HG03432 (cell line): ENCODE results near the gene USP54.
"Not testable (repeated sequence)": the region's sequence is repeated elsewhere in the genome, so short reads cannot be mapped to it uniquely, and the experiment has no call there.

Experiments used
- ATAC-seq: cut with Tn5 transposase; IDR thresholded peaks from one replicate; pipeline ENCODE4 v1.9.1; 2021; ENCODE audit warnings: mild to moderate bottlenecking, moderate library complexity; ENCODE audit not compliant: unreplicated experiment

The USP54 gene, protein sequence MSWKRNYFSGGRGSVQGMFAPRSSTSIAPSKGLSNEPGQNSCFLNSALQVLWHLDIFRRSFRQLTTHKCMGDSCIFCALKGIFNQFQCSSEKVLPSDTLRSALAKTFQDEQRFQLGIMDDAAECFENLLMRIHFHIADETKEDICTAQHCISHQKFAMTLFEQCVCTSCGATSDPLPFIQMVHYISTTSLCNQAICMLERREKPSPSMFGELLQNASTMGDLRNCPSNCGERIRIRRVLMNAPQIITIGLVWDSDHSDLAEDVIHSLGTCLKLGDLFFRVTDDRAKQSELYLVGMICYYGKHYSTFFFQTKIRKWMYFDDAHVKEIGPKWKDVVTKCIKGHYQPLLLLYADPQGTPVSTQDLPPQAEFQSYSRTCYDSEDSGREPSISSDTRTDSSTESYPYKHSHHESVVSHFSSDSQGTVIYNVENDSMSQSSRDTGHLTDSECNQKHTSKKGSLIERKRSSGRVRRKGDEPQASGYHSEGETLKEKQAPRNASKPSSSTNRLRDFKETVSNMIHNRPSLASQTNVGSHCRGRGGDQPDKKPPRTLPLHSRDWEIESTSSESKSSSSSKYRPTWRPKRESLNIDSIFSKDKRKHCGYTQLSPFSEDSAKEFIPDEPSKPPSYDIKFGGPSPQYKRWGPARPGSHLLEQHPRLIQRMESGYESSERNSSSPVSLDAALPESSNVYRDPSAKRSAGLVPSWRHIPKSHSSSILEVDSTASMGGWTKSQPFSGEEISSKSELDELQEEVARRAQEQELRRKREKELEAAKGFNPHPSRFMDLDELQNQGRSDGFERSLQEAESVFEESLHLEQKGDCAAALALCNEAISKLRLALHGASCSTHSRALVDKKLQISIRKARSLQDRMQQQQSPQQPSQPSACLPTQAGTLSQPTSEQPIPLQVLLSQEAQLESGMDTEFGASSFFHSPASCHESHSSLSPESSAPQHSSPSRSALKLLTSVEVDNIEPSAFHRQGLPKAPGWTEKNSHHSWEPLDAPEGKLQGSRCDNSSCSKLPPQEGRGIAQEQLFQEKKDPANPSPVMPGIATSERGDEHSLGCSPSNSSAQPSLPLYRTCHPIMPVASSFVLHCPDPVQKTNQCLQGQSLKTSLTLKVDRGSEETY (N-terminal part only)

DNA sequence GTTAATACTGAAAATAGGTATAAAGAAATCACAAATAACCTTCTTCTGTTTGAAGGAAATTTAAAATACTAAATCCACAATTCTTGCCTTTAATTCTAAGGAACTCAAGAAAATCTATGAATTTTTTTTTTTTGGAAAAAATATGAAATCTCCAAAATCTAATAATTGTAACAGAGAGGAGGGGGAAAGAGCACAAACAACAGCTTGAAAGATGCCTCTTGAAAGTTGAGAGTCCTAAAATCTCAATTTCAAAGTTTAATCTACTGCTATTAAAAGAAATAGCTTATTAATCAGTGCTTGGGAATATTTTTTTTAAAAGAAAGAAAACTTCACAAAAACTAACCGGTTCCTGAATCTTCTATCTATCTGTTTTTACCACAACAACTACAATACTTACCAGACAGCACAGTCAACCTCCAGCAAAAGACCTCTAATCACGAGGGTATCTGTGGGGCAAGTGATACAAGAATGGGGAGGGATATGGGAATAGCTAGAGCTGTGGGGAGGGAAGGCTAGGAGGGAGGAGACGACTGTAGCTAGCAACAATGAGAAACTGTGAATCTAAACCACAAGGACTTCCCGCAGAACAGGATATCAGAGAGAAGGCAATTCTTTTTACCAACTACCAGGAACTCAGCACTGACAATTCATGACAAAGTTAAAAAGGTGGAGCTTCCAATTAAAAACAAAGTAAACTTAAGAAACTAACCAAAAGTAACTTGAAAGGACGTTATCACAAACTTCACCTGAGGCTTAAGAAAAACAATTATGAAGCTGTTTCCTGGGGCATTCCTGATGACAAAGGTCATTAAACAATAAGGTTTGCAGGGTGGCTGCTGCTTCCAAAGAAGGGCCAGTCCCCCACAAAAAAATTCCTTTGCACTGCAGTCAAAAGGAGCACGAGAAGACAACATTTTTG lies at the start of gene USP54:
Gene USP54, minus strand, starts transcription at position 462 of the 919 bp plus-strand sequence. CDS start 15,684 bp downstream, outside the sequence.
- no peak for ATAC-seq

DNA sequence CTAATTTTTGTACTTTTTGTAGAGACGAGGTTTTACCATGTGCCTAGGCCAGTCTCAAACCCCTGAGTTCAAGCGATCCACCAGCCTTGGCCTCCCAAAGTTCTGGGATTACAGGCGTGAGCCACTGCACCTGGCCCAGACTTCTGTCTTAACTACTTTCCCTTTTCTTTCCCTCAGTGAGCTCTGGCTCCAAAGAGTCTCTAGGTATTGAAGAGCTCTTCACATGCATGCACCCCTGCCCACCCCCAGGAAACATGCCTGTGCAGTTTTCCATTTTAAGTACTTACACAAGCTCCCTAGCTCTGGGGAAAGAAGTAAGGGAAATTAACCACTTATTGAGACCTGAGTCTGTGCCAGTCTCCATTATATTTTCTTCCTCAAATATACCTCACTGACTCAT lies 48.1 kb upstream of the USP54 start:
- ATAC-seq = no peak

DNA sequence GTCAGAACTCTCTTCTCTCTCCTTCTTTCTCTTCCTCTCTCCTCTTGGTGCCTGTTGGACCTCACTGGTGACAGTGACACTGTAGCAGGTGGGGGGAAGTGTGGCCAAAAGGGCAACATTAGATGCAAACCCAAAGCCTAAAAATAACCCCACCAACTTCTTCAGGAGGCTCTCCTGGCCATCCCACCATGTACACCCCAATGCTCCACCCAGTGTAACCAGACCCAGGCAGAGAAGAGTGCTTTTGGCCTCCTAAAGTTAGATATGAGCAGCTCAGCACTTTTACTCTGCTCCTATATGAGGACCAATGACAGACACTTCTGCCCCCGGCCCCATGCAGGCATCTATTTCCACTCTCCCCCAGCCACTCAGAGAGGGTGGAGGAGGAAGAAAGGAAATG lies 44.6 kb upstream of the USP54 start:
- no peak for ATAC-seq

DNA sequence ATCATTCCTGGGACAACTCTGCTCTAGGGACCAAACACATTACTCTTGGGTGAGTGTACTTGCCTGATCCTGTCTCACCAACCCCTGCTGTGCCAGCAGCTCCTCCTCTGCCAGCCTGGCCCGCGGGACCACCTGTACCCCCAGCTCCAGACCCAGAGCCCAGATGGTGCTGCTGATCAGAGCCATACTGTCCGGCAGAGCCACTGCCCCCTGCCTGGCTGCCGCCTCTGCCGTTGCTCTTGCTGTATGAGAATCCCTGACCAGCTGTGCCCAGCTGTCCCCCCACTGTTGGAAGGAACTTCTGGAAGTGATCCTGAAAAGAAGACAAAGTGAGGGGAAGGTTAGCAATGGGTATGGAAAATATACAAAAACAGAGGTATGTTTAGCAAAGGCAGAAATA lies 43.3 kb upstream of the USP54 start:
- ATAC-seq = no peak

DNA sequence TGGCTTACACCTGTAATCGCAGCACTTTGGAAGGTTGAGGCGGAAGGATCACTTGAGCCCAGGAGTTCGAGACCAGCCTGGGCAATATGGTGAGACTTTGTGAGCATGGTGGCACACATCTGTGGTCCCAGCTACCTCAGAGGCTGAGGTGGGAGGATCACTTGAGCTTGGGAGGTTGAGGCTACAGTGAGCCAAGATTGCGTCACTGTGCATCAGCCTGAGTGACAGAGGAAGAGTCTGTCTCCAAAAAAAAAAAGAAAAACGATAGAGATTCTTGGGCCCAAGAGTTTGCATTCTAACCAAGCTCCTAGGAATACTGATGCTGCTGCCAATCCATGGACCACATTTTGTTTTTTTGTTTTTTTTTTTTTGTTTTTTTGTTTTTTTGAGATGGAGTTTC lies 38.0 kb upstream of the USP54 start:
- ATAC-seq = no peak

DNA sequence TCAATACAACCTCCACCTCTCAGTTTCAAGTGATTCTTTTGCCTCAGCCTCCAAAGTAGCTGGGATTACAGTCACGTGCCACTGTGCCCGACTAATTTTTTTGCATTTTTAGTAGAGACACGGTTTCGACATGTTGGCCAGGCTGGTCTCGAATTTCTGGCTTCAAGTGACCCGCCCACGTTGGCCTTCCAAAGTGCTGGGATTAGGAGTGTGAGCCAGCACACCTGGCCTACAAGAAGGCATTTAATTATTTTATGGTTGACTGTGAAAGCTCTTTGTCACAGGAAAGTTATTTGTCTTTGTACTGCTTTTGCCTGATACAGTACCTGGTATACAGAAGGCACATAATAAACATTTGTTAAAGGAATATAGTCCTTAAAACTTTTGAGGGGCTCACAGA lies 37.3 kb upstream of the USP54 start:
- no peak for ATAC-seq

DNA sequence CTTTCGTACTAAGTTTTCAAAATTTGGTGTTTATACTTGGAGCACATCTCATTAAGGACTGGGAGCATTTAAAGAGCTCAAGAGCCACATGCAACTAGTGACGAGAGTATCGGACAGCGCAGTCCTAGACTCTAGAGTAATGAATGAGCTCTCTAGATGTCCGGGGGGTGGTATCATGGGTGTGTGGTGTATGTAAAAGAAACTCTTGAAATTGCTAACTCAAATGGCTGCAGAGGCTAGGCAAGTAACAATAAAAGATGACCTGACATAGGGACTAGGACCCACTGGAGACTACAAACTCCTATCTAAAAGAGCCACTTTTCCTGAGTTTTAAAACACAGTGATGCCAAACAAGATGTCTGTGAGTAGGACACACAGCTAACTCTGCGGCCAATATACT lies 36.2 kb upstream of the USP54 start:
- ATAC-seq = no peak

DNA sequence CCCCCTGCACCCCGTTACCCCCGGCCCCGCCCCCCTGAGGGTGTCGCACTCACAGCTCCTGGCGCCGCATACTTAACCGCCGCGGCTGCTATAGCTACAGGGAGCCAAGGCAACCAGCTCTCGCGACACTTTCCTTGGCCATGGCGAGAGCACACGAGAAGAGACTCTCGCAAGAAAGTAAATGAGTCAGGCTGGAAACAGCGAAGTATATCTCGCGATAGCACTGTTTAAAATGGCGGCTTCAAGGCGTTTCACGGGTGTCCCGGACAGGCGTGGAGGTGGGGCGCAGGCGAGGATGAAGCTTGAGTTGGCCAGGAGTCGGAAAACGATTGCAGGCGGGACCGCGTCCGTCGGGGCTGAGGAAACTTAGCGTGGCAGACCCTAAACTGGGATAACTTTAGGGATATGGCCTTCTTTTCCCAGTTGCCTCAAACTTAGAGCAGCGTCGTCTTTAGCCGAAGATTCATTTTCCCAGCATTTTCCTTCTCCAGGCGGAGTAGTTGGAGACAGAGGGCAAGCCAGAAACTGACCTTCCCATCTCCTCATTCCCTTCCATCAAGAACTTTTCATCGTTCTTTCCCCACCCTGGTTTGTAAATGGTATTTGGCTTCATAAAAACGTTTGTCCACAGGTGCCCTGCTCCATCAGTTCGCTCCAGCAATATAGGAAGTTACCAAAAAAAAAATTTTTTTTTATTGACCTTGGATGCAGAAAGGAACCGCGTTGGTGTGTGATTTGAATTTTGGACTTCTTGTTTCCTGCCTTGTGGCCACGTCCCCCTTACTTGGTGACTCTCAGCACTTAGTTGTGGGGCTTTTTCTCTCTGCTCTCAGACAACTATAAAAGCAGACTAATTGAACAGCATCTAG lies 35.0 kb upstream of the USP54 start:
- peak; percentile 95 for ATAC-seq

DNA sequence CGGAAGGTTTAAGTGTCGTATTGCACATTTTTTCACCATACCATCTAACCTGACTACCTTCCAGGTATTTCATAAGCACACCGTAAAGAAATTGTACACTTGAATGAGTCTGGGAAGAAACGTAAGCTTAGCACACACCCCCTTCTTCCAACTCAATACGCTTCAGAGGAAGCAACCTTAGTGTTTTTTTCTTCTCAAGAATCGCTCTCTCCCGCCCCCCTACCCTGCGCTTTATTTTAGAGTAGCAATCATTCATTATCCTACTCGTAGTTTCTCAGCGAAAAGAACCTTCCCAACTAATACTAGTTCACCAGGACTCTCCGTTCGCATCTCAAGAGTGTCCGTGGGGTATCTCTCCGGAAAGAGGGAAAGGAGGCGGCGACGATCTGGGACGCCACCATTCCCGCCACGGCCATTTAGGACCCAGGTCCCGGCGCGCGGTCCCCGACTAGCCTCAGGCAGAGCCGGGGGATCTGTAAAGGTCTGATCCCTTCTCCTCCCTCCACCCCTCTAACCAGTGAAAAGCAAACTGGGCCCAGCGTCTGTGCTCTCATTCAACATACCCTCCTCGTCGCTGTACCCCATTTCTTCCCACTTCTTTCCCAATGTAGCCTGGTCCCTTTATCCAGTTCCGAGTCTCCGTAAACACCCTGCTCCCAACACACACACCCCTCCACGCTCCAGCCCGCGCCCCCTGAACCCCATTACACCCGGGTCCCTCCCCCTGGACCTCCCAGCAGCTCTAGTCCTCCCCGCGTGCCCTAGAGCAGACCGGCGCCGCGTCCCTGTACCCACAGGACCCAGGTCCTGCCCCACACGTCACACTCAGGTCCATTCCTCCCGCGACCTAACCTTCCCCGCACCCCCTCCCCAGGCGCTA lies 34.1 kb upstream of the USP54 start:
- ATAC-seq = peak; percentile 50

DNA sequence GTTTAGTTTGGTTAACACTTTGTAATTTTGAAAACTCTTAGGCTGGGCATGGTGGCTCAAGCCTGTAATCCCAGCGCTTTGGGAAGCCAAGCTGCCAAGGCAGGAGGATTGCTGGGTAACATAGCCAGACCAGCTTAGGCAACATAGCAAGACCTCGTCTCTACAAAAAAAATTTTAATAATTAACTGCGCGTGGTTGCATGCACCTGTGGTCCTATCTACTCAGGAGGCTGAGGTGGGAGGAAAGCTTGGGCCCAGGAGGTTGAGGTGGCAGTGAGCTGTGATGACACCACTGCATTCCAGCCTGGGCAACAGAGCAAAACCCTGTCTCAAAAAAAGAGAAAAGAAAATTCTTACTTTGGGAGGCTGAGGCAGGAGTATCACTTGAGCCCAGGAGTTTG lies 31.9 kb upstream of the USP54 start:
- no peak for ATAC-seq

DNA sequence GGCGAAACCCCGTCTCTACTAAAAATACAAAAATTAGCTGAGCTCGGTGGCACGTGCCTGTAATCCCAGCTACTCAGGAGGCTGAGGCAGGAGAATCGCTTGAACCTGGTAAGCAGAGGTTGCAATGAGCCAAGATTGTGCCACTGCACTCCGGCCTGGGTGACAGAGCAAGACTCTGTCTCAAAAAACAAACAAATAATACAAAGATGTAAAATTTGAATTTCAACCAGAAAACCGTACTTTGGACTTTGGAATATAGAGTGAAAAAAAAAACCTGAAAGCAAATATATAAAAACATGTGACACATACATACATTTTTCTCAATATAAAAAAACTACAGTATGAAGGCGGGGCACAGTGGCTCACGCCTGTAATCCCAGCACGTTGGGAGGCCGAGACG lies 29.8 kb upstream of the USP54 start:
- not testable (repeated sequence) for ATAC-seq

DNA sequence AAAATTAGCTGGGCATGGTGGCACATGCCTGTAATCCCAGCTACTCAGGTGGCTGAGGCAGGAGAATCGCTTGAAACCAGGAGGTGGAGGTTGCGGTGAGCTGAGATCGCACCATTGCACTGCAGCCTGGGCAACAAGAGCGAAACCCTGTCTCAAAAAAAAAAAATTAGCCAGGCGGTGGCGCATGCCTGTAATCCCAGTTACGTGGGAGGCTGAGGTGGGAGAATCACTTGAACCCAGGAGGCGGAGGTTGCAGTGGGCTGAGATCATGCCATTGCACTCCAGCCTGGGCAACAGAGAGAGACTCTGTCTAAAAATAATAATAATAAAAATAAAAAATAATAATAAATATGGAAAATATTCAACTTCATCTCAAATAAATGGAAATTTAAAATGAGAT lies 26.0 kb upstream of the USP54 start:
- ATAC-seq = not testable (repeated sequence)

DNA sequence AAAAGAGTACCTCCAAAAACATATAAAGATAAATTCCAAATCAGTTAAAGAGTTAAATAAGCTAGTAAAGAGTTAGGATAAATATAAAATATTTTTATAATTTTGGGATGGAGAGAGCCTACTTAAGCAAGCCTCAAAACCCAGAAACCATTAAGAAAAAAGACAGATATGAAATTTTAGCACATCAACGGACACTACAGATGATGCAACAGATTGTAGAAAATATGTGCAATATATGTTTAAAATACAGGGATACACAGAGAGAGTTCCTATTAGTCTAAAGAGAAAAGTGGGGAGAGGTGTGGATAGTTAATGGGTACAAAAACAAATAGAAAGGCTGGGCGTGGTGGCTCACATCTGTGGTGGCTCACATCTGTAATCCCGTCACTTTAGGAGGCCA lies 23.6 kb upstream of the USP54 start:
- no peak for ATAC-seq

DNA sequence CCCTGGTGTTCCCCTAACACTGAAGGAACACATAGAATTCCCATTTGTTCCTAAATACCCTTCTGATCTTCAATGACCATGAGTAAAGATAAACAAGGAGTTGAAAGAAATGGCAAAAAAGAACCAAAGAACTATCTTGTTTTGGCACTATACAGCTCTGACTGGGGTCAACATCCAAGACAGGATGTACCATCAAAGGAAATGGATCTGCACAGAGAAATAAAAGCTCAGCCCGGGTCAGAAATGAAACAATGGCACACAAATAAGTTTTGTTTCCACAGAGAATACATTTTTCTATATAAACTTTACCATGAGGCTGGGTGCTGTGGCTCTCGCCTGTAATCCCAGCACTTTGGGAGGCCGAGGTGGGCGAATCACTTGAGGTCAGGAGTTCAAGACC lies 18.0 kb upstream of the USP54 start:
- no peak for ATAC-seq

DNA sequence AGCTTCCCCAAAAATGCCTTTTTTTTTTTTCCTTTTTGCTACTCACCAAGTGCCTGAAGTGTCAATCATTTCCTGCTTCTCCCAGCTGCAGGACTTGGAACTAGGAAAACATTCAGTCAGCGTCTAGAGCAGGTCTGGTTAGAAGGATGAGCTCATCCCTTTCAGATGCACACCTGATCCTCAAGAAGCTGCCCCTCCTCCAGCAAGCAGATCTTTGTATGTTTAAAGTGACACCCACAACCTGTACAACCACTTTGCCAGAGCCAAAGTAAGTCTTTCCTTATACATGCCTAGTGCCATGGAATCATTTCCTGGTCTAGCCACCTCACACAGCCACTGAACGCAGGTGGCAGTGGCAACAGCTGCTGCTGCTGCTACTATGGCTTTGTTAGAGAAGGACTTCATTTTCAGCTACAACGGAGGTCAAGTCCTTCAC lies 10.4 kb upstream of the USP54 start:
- no peak for ATAC-seq

DNA sequence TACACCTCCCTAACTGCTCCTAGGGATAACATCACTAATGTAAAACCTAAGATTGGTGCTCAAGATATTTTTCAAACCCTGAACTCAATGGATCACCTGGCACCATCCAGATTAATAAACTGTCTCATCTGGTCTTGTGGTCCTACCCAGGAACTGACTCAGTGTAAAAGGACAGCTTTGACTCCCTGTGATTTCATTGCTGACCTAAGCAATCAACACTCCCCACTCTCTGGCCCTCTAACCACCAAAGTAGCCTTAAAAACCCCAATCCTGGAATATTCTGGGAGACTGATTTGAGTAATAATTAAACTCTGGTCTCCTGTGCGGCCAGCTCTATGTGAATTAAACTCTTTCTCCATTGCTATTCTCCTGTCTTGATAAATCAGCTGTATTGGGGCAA lies 6.2 kb upstream of the USP54 start:
- ATAC-seq = no peak

DNA sequence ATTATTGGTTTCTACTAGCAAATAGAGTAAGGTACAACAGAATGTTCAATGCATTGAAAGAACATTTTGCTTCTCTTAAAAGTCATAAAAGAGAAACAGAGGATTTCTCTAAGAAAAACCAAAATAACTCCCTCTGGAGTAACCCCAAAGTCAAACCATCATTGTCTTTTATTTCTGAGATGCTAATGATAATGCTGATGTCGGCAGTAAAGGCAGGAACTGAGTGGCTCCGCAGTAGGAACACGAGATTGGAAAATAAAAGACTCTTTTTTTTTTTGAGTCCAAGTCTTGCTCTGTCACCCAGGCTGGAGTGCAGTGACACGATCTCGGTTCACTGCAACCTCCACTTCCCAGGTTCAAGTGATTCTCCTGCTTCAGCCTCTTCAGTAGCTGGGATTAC lies 2.7 kb upstream of the USP54 start:
- ATAC-seq = no peak

DNA sequence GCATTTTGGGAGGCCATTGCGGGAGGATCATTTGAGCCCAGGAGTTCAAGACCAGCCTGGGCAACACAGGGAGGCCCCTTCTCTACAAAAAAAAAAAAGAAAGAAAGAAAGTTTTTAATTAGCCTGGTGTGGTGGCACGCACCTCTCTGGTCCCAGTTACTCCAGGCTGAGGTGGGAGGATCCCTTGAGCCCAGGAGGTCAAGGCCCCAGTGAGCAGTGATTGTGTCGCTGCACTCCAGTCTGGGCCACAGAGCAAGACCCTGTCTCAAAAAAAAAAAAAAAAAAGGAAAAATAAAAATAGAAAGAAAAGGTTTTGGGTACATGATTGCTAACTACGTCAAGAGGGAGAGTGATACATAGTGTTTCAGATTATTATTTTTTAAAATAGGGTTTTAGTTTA lies 2.0 kb upstream of the USP54 start:
- ATAC-seq = no peak
